ENCODE results near the gene SMG1. TPM values are rescaled to one million over a fixed set of nuclear protein-coding genes. Genes with fewer than 3 reads are reported as not detected.

The SMG1 gene
- total and polyA plus RNA-seq, 2 of the 13 experiments (the other 11 are each of a cell fraction or from before 2014, with no cell fraction given) = 48.7 to 53.7 TPM

GRCh38 chr16:18788828-18789514 is 137.2 kb downstream of the SMG1 start (continued):
- no peak for TF ChIP-seq RFX3 (CRISPR knock-in tag; IDR thresholded peaks at IDR 0.05)
- peak; percentile 43; the same call in 1 of the 2 replicates for TF ChIP-seq ARNT2 (CRISPR knock-in tag; IDR thresholded peaks at IDR 0.05; ENCODE audit: low read depth)
- no peak for TF ChIP-seq PAX8 (CRISPR knock-in tag; IDR thresholded peaks at IDR 0.05; ENCODE audit: borderline replicate concordance)
- no peak for TF ChIP-seq HMG20A (CRISPR knock-in tag; IDR thresholded peaks at IDR 0.05; ENCODE audit: borderline replicate concordance)
- TF ChIP-seq ZBTB43 (CRISPR knock-in tag; conservative IDR thresholded peaks at IDR 0.05) = no peak
- TF ChIP-seq, protein P1, sequence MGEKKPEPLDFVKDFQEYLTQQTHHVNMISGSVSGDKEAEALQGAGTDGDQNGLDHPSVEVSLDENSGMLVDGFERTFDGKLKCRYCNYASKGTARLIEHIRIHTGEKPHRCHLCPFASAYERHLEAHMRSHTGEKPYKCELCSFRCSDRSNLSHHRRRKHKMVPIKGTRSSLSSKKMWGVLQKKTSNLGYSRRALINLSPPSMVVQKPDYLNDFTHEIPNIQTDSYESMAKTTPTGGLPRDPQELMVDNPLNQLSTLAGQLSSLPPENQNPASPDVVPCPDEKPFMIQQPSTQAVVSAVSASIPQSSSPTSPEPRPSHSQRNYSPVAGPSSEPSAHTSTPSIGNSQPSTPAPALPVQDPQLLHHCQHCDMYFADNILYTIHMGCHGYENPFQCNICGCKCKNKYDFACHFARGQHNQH (CRISPR knock-in tag; IDR thresholded peaks at IDR 0.05) = no peak
- TF ChIP-seq HDAC6 (IDR thresholded peaks at IDR 0.05; ENCODE audit: low read depth, low read length) = no peak
- no peak for TF ChIP-seq ZNF615 (CRISPR knock-in tag; IDR thresholded peaks at IDR 0.05; ENCODE audit: borderline replicate concordance)
- TF ChIP-seq PLSCR1 (CRISPR knock-in tag; IDR thresholded peaks at IDR 0.05; ENCODE audit: borderline replicate concordance) = no peak
- no peak for TF ChIP-seq ZNF713 (CRISPR knock-in tag; IDR thresholded peaks at IDR 0.05)
- no peak for TF ChIP-seq ZFP36L2 (CRISPR knock-in tag; IDR thresholded peaks at IDR 0.05)
- no peak for TF ChIP-seq SRSF1 (optimal IDR thresholded peaks at IDR 0.05; ENCODE audit: low read depth, low read length)
- 0 out of 2 replicates have a peak, but pooled peaks have one; percentile 3 for TF ChIP-seq NCOA2 (CRISPR knock-in tag; IDR thresholded peaks at IDR 0.05)
- 0 out of 2 replicates have a peak, but pooled peaks have one; percentile 7 for TF ChIP-seq DNMT3B (CRISPR knock-in tag; conservative IDR thresholded peaks at IDR 0.05)
- TF ChIP-seq CENPT (CRISPR knock-in tag; IDR thresholded peaks at IDR 0.05; ENCODE audit: low read depth) = no peak
- TF ChIP-seq TAF15 (IDR thresholded peaks at IDR 0.05; ENCODE audit: low read depth, low read length, poor library complexity, severe bottlenecking) = no peak
- no peak for TF ChIP-seq ZNF24 (IDR thresholded peaks at IDR 0.05)
